A673 (cell line): ENCODE measurements around the gene DCHS2. TPM values are rescaled to one million over a fixed set of nuclear protein-coding genes. Genes with fewer than 3 reads are reported as not detected.

Experiments
- BruUV-seq: library from RNA; stranded (reverse); fragments of 400-500 nt; replicated peaks from 2 replicates; lab custom pipeline; 2021; lab: Mats Ljungman, UMichigan
- CTCF ChIA-PET: fragments of 300-600 bp; sonication (Branson Sonifier 250); formaldehyde crosslinking; loops from one replicate; lab custom pipeline; 2022; ENCODE audit warnings: antibody characterized with exemption; lab: Charles Lee
- POLR2A ChIA-PET: fragments of 300-600 bp; sonication (Branson Sonifier 250); formaldehyde crosslinking; loops from one replicate; lab custom pipeline; 2022; ENCODE audit warnings: antibody characterized with exemption; ENCODE audit not compliant: low non-redundant PET; lab: Charles Lee
- DNase-seq: peaks from one replicate; pipeline ENCODE4 v3.0.0-alpha.2; 2015; ENCODE audit warnings: low spot score
- H3K27ac ChIP-seq: fragments of 200-600 bp; sonication (generic); 2 replicates; pipeline ENCODE4 v1.5.1; 2016; ENCODE audit warnings: mixed run types, low read depth, mild to moderate bottlenecking, mixed read lengths, antibody characterized with exemption, low read length; ENCODE audit not compliant: poor library complexity, severe bottlenecking
- H3K27me3 ChIP-seq: fragments of 200-600 bp; sonication (generic); replicated peaks from 2 replicates; pipeline ENCODE4 v1.6.1; 2017; ENCODE audit warnings: mixed run types, low read depth, mild to moderate bottlenecking, mixed read lengths, antibody characterized with exemption, low read length; ENCODE audit not compliant: insufficient read depth, poor library complexity
- H3K36me3 ChIP-seq: fragments of 200-600 bp; sonication (generic); 2 replicates; pipeline ENCODE4 v1.6.1; 2016; ENCODE audit warnings: mixed run types, mild to moderate bottlenecking, mixed read lengths, antibody characterized with exemption, low read length; ENCODE audit not compliant: insufficient read depth, poor library complexity, severe bottlenecking
- H3K4me1 ChIP-seq: fragments of 200-600 bp; sonication (generic); 2 replicates; pipeline ENCODE4 v1.6.1; 2017; ENCODE audit warnings: mixed run types, mild to moderate bottlenecking, mixed read lengths, antibody characterized with exemption, low read length; ENCODE audit not compliant: insufficient read depth, poor library complexity, severe bottlenecking
- H3K4me3 ChIP-seq: fragments of 200-600 bp; sonication (generic); 2 replicates; pipeline ENCODE4 v1.5.1; 2016; ENCODE audit warnings: low read depth, mixed run types, mild to moderate bottlenecking, mixed read lengths, low read length; ENCODE audit not compliant: poor library complexity, severe bottlenecking
- H3K9me3 ChIP-seq: fragments of 200-600 bp; sonication (generic); 2 replicates; pipeline ENCODE4 v1.6.1; 2016; ENCODE audit warnings: mixed run types, low read depth, mild to moderate bottlenecking, mixed read lengths, antibody characterized with exemption, low read length; ENCODE audit not compliant: poor library complexity, severe bottlenecking
- CTCF ChIP-seq: fragments of 300-800, 200-600 bp; sonication (generic); conservative IDR thresholded peaks from 2 replicates; pipeline ENCODE4 v1.5.1; 2017; ENCODE audit warnings: low read depth, mild to moderate bottlenecking, antibody characterized with exemption, low read length, moderate library complexity, mixed read lengths
- EZH2 ChIP-seq: fragments of 200-600 bp; sonication (generic); IDR thresholded peaks from 2 replicates; pipeline ENCODE4 v1.6.1; 2017; ENCODE audit warnings: borderline replicate concordance, low read depth, mild to moderate bottlenecking, mixed read lengths, antibody characterized with exemption, low read length; ENCODE audit not compliant: poor library complexity, severe bottlenecking
- intact Hi-C: fragments of 100-400 bp; cut with micrococcal nuclease; formaldehyde crosslinking; loops from one replicate; pipeline ENCODE4 v1.10.0; 2022; ENCODE audit not compliant: unreplicated experiment
- total RNA-seq: library from RNA; stranded (reverse); gene quantifications from 2 replicates; pipeline ENCODE4 v1.2.3, GENCODE V29; 2021

DCHS2 gene
- total RNA-seq, 1 experiment from 2014 or later: 0.58 TPM

GRCh38 chr4:154354883-154355282, 136.7 kb downstream of the DCHS2 start:
- intact Hi-C loops: no loop called here
- no peaks in the 10 kb centered on the region for H3K9me3 ChIP-seq
- TF ChIP-seq CTCF (no peak), EZH2 (no peak)
- no peak for DNase-seq
- no peaks in the 10 kb centered on the region for H3K27me3 ChIP-seq
- ChIA-PET CTCF (no interaction called here), POLR2A (no interaction called here)
- H3K4me3 ChIP-seq: no peak overlapping the region
- no peaks in the 10 kb centered on the region for H3K4me1 ChIP-seq
- no peaks in the 10 kb centered on the region for H3K36me3 ChIP-seq
- no TSS peak for BruUV-seq
- no peak overlapping the region for H3K27ac ChIP-seq

- intact Hi-C loops: no loop called here
- POLR2A ChIA-PET: no interaction called here
- CTCF ChIA-PET: no interaction called here
- peak; percentile 52 for TF ChIP-seq CTCF
- no peak for TF ChIP-seq EZH2
- no peak overlapping the region for H3K4me3 ChIP-seq
- no peaks in the 10 kb centered on the region for H3K36me3 ChIP-seq
- no peaks in the 10 kb centered on the region for H3K4me1 ChIP-seq
- no TSS peak for BruUV-seq
- no peaks in the 10 kb centered on the region for H3K27me3 ChIP-seq
- H3K27ac ChIP-seq: no peak overlapping the region
- no peaks in the 10 kb centered on the region for H3K9me3 ChIP-seq
- peak; percentile 6 for DNase-seq
These were observed 141.8 kb downstream of the DCHS2 start for GRCh38 chr4:154349829-154350228.

- intact Hi-C loops: no loop called here
- POLR2A ChIA-PET: no interaction called here
- H3K4me3 ChIP-seq: no peak overlapping the region
- TF ChIP-seq CTCF (peak; percentile 14; the same call in 1 of the 2 replicates), EZH2 (no peak)
- no peaks in the 10 kb centered on the region for H3K27me3 ChIP-seq
- H3K27ac ChIP-seq: no peak overlapping the region
- BruUV-seq: no TSS peak
- H3K36me3 ChIP-seq: no peaks in the 10 kb centered on the region
- no peaks in the 10 kb centered on the region for H3K4me1 ChIP-seq
- H3K9me3 ChIP-seq: no peaks in the 10 kb centered on the region
- DNase-seq: no peak
- CTCF ChIA-PET: no interaction called here
These were observed 142.9 kb downstream of the DCHS2 start for GRCh38 chr4:154348657-154349056.
